HepG2 (cell line): ENCODE results near the gene PTGR1. TPM values are rescaled to one million over a fixed set of nuclear protein-coding genes. Genes with fewer than 3 reads are reported as not detected.

ENCODE experiments used
- AHR ChIP-seq: IDR thresholded peaks from 2 replicates; pipeline ENCODE4 v1.6.1; 2018; ENCODE audit warnings: missing genetic modification reagents, missing compliant biosample characterization
- ATF1 ChIP-seq: IDR thresholded peaks from 2 replicates; pipeline ENCODE4 v1.6.1; 2016; ENCODE audit warnings: mild to moderate bottlenecking, control low read depth
- CENPT ChIP-seq: sonication (generic); formaldehyde crosslinking; IDR thresholded peaks from 2 replicates; pipeline ENCODE4 v1.8.0; 2022; ENCODE audit warnings: low read depth, mild to moderate bottlenecking, moderate library complexity, missing genetic modification reagents
- GFI1 ChIP-seq: sonication (generic); formaldehyde crosslinking; IDR thresholded peaks from 2 replicates; pipeline ENCODE4 v1.5.0; 2020; ENCODE audit warnings: missing genetic modification reagents, mild to moderate bottlenecking, borderline replicate concordance
- HNF4A ChIP-seq: sonication (generic); formaldehyde crosslinking; IDR thresholded peaks from 2 replicates; pipeline ENCODE4 v1.4.0; 2020; ENCODE audit warnings: missing genetic modification reagents
- LCORL ChIP-seq, 2 experiments: fragments of 450-650 bp in 1 of 2; sonication (generic) in 1 of 2; formaldehyde crosslinking in 1 of 2; IDR thresholded peaks; 2 replicates each; pipeline versions ENCODE4 v1.5.0 to v1.6.1; 2017 to 2020; ENCODE audit warnings: antibody characterized with exemption in 1 of 2, missing genetic modification reagents in 1 of 2
- MYPOP ChIP-seq: sonication (generic); formaldehyde crosslinking; IDR thresholded peaks from 2 replicates; pipeline ENCODE4 v1.8.1; 2023; ENCODE audit warnings: mild to moderate bottlenecking, moderate library complexity, missing genetic modification reagents
- PLRG1 ChIP-seq: fragments of 450-650 bp; conservative IDR thresholded peaks from 2 replicates; pipeline ENCODE4 v1.6.1; 2016
- SRSF9 ChIP-seq: fragments of 200-400 bp; formaldehyde crosslinking; IDR thresholded peaks from 2 replicates; pipeline ENCODE4 v1.6.1; 2018; ENCODE audit warnings: borderline replicate concordance, mild to moderate bottlenecking, low read depth, low read length; ENCODE audit not compliant: insufficient read depth, poor library complexity, severe bottlenecking
- TIGD3 ChIP-seq: sonication (generic); formaldehyde crosslinking; IDR thresholded peaks from 2 replicates; pipeline ENCODE4 v1.5.1; 2020; ENCODE audit warnings: mild to moderate bottlenecking, missing genetic modification reagents, borderline replicate concordance
- ZBTB1 ChIP-seq: sonication (generic); formaldehyde crosslinking; IDR thresholded peaks from 2 replicates; pipeline ENCODE4 v1.4.0; 2020; ENCODE audit warnings: missing genetic modification reagents, borderline replicate concordance
- ZBTB38 ChIP-seq: sonication (generic); formaldehyde crosslinking; IDR thresholded peaks from 2 replicates; pipeline ENCODE4 v1.5.1; 2020; ENCODE audit warnings: mild to moderate bottlenecking, missing genetic modification reagents
- ZNF121 ChIP-seq: sonication (generic); formaldehyde crosslinking; IDR thresholded peaks from 2 replicates; pipeline ENCODE4 v1.5.0; 2020; ENCODE audit warnings: mild to moderate bottlenecking, missing genetic modification reagents
- ZNF274 ChIP-seq: sonication (generic); formaldehyde crosslinking; IDR thresholded peaks from 2 replicates; pipeline ENCODE4 v1.5.1; 2020; ENCODE audit warnings: mild to moderate bottlenecking, missing genetic modification reagents
- ZNF468 ChIP-seq: sonication (generic); formaldehyde crosslinking; IDR thresholded peaks from 2 replicates; pipeline ENCODE4 v1.8.0; 2022; ENCODE audit warnings: mild to moderate bottlenecking, moderate library complexity, missing genetic modification reagents
- ZNF552 ChIP-seq: sonication (generic); formaldehyde crosslinking; IDR thresholded peaks from 2 replicates; pipeline ENCODE4 v1.9.0; 2022; ENCODE audit warnings: missing genetic modification reagents, mild to moderate bottlenecking, borderline replicate concordance
- ZNF709 ChIP-seq: sonication (generic); formaldehyde crosslinking; IDR thresholded peaks from 2 replicates; pipeline ENCODE4 v1.5.0; 2020; ENCODE audit warnings: mild to moderate bottlenecking, missing genetic modification reagents
- ZSCAN20 ChIP-seq: sonication (generic); formaldehyde crosslinking; IDR thresholded peaks from 2 replicates; pipeline ENCODE4 v1.4.0; 2020; ENCODE audit warnings: missing genetic modification reagents, mild to moderate bottlenecking, borderline replicate concordance
- ZZZ3 ChIP-seq: sonication (generic); formaldehyde crosslinking; IDR thresholded peaks from 2 replicates; pipeline ENCODE4 v1.4.0; 2020; ENCODE audit warnings: missing genetic modification reagents, mild to moderate bottlenecking, borderline replicate concordance
- polyA plus RNA-seq, 8 experiments: library from polyadenylated mRNA; depleted of rRNA in 3 of 8; stranded (reverse) in 7 of 8; unstranded in 1 of 8; fragments of >200 nt; fragmentation: Illumina TruSeq in 4 of 8; extraction: Trizol in 4 of 8; gene quantifications; 2 replicates each; pipeline versions ENCODE4 v1.2.1 to v1.2.3, GENCODE V29; 2011 to 2016; ENCODE audit warnings: low read depth in 4 of 8, missing spikeins in 1 of 8, mixed read lengths in 1 of 8; ENCODE audit not compliant: insufficient read depth in 1 of 8
- total RNA-seq, 5 experiments: library from RNA; depleted of rRNA; stranded (reverse); fragments of >200 nt; fragmentation: Illumina TruSeq; extraction: Trizol; gene quantifications; 2 replicates each; pipeline ENCODE4 v1.2.3, GENCODE V29; 2016; ENCODE audit warnings: low read depth in 1 of 5
- TF ChIP-seq, protein P1 (sequence below): sonication (generic); formaldehyde crosslinking; IDR thresholded peaks from 2 replicates; pipeline ENCODE4 v1.8.1; 2022; ENCODE audit warnings: mild to moderate bottlenecking, missing genetic modification reagents
- TF ChIP-seq, protein P2 (sequence below): sonication (generic); formaldehyde crosslinking; IDR thresholded peaks from 2 replicates; pipeline ENCODE4 v1.5.0; 2020; ENCODE audit warnings: missing genetic modification reagents
- TF ChIP-seq, protein P3 (sequence below), 2 experiments: IDR thresholded peaks; 2 replicates each; pipeline ENCODE4 v1.6.1; 2011 to 2012; ENCODE audit warnings: low read length in 2 of 2, borderline replicate concordance in 1 of 2, low read depth in 1 of 2, mild to moderate bottlenecking in 1 of 2, moderate library complexity in 1 of 2

The PTGR1 gene
- total and polyA plus RNA-seq, 2 of the 13 experiments (the other 11 are each of a cell fraction or from before 2014, with no cell fraction given), result 6.0 to 15.8 TPM

DNA sequence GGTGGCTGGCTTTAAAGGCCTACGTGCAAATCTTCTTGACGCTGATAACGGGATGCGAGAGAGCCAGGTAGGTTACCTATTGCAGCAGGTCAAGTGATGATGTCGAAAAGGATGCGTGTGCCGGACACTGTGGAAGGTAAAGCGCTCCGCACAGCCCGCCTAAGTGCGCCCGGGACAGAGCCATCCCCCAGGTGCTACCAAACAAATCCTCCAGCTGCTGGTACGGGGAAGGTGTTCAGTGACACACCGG is 31.4 kb upstream of the PTGR1 start (continued):
- TF ChIP-seq TIGD3 (CRISPR knock-in tag) (no peak), ZZZ3 (peak; percentile 67; the same call in 1 of the 2 replicates), ZNF121 (CRISPR knock-in tag) (no peak), ZBTB1 (CRISPR knock-in tag) (no peak), ATF1 (no peak), MYPOP (0 out of 2 replicates have a peak, but pooled peaks have one; percentile 14), LCORL (IDR thresholded peaks at IDR 0.05) (no peak), LCORL (CRISPR knock-in tag; IDR thresholded peaks at IDR 0.05) (no peak; the same call in none of the 2 replicates), ZNF709 (peak; percentile 14; the same call in 1 of the 2 replicates), HNF4A (peak; percentile 50), ZNF552 (no peak), ZNF468 (CRISPR knock-in tag) (no peak), CENPT (CRISPR knock-in tag) (no peak), AHR (CRISPR knock-in tag) (peak; percentile 65; the same call in 1 of the 2 replicates), ZBTB38 (no peak), PLRG1 (no peak), ZNF274 (CRISPR knock-in tag) (no peak), GFI1 (CRISPR knock-in tag) (no peak), ZSCAN20 (CRISPR knock-in tag) (no peak), SRSF9 (no peak)
- TF ChIP-seq, protein P1, sequence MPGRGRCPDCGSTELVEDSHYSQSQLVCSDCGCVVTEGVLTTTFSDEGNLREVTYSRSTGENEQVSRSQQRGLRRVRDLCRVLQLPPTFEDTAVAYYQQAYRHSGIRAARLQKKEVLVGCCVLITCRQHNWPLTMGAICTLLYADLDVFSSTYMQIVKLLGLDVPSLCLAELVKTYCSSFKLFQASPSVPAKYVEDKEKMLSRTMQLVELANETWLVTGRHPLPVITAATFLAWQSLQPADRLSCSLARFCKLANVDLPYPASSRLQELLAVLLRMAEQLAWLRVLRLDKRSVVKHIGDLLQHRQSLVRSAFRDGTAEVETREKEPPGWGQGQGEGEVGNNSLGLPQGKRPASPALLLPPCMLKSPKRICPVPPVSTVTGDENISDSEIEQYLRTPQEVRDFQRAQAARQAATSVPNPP, result no peak
- TF ChIP-seq, protein P2, sequence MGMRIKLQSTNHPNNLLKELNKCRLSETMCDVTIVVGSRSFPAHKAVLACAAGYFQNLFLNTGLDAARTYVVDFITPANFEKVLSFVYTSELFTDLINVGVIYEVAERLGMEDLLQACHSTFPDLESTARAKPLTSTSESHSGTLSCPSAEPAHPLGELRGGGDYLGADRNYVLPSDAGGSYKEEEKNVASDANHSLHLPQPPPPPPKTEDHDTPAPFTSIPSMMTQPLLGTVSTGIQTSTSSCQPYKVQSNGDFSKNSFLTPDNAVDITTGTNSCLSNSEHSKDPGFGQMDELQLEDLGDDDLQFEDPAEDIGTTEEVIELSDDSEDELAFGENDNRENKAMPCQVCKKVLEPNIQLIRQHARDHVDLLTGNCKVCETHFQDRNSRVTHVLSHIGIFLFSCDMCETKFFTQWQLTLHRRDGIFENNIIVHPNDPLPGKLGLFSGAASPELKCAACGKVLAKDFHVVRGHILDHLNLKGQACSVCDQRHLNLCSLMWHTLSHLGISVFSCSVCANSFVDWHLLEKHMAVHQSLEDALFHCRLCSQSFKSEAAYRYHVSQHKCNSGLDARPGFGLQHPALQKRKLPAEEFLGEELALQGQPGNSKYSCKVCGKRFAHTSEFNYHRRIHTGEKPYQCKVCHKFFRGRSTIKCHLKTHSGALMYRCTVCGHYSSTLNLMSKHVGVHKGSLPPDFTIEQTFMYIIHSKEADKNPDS, result no peak
- TF ChIP-seq, protein P3, sequence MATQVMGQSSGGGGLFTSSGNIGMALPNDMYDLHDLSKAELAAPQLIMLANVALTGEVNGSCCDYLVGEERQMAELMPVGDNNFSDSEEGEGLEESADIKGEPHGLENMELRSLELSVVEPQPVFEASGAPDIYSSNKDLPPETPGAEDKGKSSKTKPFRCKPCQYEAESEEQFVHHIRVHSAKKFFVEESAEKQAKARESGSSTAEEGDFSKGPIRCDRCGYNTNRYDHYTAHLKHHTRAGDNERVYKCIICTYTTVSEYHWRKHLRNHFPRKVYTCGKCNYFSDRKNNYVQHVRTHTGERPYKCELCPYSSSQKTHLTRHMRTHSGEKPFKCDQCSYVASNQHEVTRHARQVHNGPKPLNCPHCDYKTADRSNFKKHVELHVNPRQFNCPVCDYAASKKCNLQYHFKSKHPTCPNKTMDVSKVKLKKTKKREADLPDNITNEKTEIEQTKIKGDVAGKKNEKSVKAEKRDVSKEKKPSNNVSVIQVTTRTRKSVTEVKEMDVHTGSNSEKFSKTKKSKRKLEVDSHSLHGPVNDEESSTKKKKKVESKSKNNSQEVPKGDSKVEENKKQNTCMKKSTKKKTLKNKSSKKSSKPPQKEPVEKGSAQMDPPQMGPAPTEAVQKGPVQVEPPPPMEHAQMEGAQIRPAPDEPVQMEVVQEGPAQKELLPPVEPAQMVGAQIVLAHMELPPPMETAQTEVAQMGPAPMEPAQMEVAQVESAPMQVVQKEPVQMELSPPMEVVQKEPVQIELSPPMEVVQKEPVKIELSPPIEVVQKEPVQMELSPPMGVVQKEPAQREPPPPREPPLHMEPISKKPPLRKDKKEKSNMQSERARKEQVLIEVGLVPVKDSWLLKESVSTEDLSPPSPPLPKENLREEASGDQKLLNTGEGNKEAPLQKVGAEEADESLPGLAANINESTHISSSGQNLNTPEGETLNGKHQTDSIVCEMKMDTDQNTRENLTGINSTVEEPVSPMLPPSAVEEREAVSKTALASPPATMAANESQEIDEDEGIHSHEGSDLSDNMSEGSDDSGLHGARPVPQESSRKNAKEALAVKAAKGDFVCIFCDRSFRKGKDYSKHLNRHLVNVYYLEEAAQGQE (IDR thresholded peaks at IDR 0.05; ENCODE audit: borderline replicate concordance in 1 of 2, low read depth in 1 of 2, low read length in 2 of 2), result no peak
